Esophagus muscularis mucosa (tissue), 4 donors: ENCODE results near the gene TMEM242. TPM values are rescaled to one million over a fixed set of nuclear protein-coding genes. Genes with fewer than 3 reads are reported as not detected.
"Not testable (repeated sequence)": the region's sequence is repeated elsewhere in the genome, so short reads cannot be mapped to it uniquely, and the experiment has no call there.

ENCODE experiments used
- DNase-seq: peaks from one replicate; pipeline ENCODE4 v3.0.0-alpha.2; 2017; ENCODE audit errors: extremely low spot score
- H3K27ac ChIP-seq, 4 donors: fragments of 200-600 bp; sonication (generic); replicated peaks in 1 of 4; 1 replicate in 3 of 4; 2 replicates in 1 of 4; pipeline ENCODE4 v1.5.1; 2016 to 2019; ENCODE audit warnings: mild to moderate bottlenecking in 1 of 4
- H3K27me3 ChIP-seq, 4 donors: fragments of 200-600 bp; sonication (generic); one replicate each; pipeline versions ENCODE4 v1.5.1 to v1.6.0; 2016 to 2019
- H3K36me3 ChIP-seq, 4 donors: fragments of 200-600 bp; sonication (generic); one replicate each; pipeline ENCODE4 v1.5.1; 2016 to 2019
- H3K4me1 ChIP-seq, 4 donors: fragments of 200-600 bp; sonication (generic); one replicate each; pipeline ENCODE4 v1.5.1; 2016 to 2019
- H3K4me3 ChIP-seq, 4 donors: fragments of 200-600 bp; sonication (generic); 1 replicate in 2 of 4; 2 replicates in 2 of 4; pipeline ENCODE4 v1.5.1; 2016 to 2019; ENCODE audit warnings: mild to moderate bottlenecking in 4 of 4, moderate library complexity in 1 of 4
- H3K9me3 ChIP-seq, 4 donors: fragments of 200-600 bp; sonication (generic); 1 replicate in 3 of 4; 2 replicates in 1 of 4; pipeline ENCODE4 v1.5.1; 2016 to 2019
- CTCF ChIP-seq, 3 experiments: fragments of 200-600 bp in 2 of 3; fragments of 450-650 bp in 1 of 3; sonication (generic) in 2 of 3; IDR thresholded peaks; one replicate each; pipeline ENCODE4 v1.5.1; 2017 to 2019; ENCODE audit warnings: antibody characterized with exemption in 3 of 3, mild to moderate bottlenecking in 2 of 3, moderate library complexity in 1 of 3
- EP300 ChIP-seq: sonication (generic); formaldehyde crosslinking; IDR thresholded peaks from one replicate; pipeline ENCODE4 v1.6.1; 2017; ENCODE audit warnings: antibody characterized with exemption
- POLR2A ChIP-seq: fragments of 450-650 bp; IDR thresholded peaks from one replicate; pipeline ENCODE4 v1.6.1; 2017; ENCODE audit warnings: antibody characterized with exemption, moderate library complexity, mild to moderate bottlenecking, low read depth
- POLR2AphosphoS5 ChIP-seq, 2 donors: sonication (generic); formaldehyde crosslinking; IDR thresholded peaks; one replicate each; pipeline ENCODE4 v1.6.1; 2017; ENCODE audit warnings: antibody characterized with exemption in 2 of 2
- WGBS: methylation state at CpG from one replicate; pipeline ENCODE4 v1.1.5; 2018; 5-methylcytosine and 5-hydroxymethylcytosine counted together
- intact Hi-C: fragments of 100-400 bp; cut with DNase I; formaldehyde crosslinking; loops from one replicate; pipeline ENCODE4 v1.15.1; 2023
- total RNA-seq, 4 donors: library from RNA; depleted of rRNA; stranded (reverse); fragments of >200 nt; gene quantifications; one replicate each; pipeline versions ENCODE4 v1.1.0 to v1.2.1, GENCODE V29; 2016

TMEM242 gene
- total RNA-seq, 4 donors from 2014 or later: 6.1 to 10.1 (median 8.0) TPM

- TF ChIP-seq POLR2A: no peak
- no peak for TF ChIP-seq EP300
- no peak for TF ChIP-seq POLR2AphosphoS5 (IDR thresholded peaks at IDR 0.05)
- TF ChIP-seq CTCF (IDR thresholded peaks at IDR 0.05): no peak
Observed at GRCh38 chr6:157343732-157344131, 20.4 kb upstream of the TMEM242 start.

GRCh38 chr6:157339432-157339831 is 16.1 kb upstream of the TMEM242 start:
- Histone ChIP-seq H3K4me1 (no peaks in the 10 kb centered on the region), H3K36me3 (no peaks in the 10 kb centered on the region), H3K9me3 (no peaks in the 10 kb centered on the region), H3K27me3 (no peaks in the 10 kb centered on the region), H3K27ac (no peak overlapping the region), H3K4me3 (no peak overlapping the region)
- TF ChIP-seq CTCF (IDR thresholded peaks at IDR 0.05) (no peak), EP300 (no peak), POLR2AphosphoS5 (IDR thresholded peaks at IDR 0.05) (no peak), POLR2A (no peak)
- no CpG with 5 or more reads among the region's 1 CpG for WGBS
- no peak for DNase-seq
- intact Hi-C loops: no loop called here

More at GRCh38 chr6:157343732-157344131, 20.4 kb upstream of the TMEM242 start:
- Histone ChIP-seq H3K27ac (no peak overlapping the region), H3K36me3 (no peaks in the 10 kb centered on the region), H3K4me3 (no peak overlapping the region), H3K4me1 (no peaks in the 10 kb centered on the region), H3K9me3 (no peaks in the 10 kb centered on the region), H3K27me3 (peaks cover 0 to 4% (median 0%) of the 10 kb centered on the region in 4 donors)
- WGBS: 60% methylated on average over 4 of the region's 4 CpGs
- no peak for DNase-seq
- intact Hi-C loops: no loop called here

- H3K27me3 ChIP-seq: peaks cover 0 to 11% (median 0%) of the 10 kb centered on the region in 4 donors
- TF ChIP-seq EP300 (no peak), CTCF (IDR thresholded peaks at IDR 0.05) (no peak), POLR2AphosphoS5 (IDR thresholded peaks at IDR 0.05) (no peak), POLR2A (no peak)
- no peaks in the 10 kb centered on the region for H3K9me3 ChIP-seq
- no peak overlapping the region for H3K4me3 ChIP-seq
- no peaks in the 10 kb centered on the region for H3K4me1 ChIP-seq
- no peak for DNase-seq
- H3K36me3 ChIP-seq: no peaks in the 10 kb centered on the region
- H3K27ac ChIP-seq: no peak overlapping the region
- WGBS: 62% methylated on average over 2 of the region's 2 CpGs
- intact Hi-C loops: no loop called here
Observed at GRCh38 chr6:157337751-157338150, 14.4 kb upstream of the TMEM242 start.

- H3K9me3 ChIP-seq, DNase-seq: not testable (repeated sequence)
Observed at GRCh38 chr6:157337276-157337675, 14.0 kb upstream of the TMEM242 start.

GRCh38 chr6:157335829-157336228 is 12.5 kb upstream of the TMEM242 start:
- 57% methylated on average over 6 of the region's 6 CpGs for WGBS
- no peaks in the 10 kb centered on the region for H3K36me3 ChIP-seq

More at GRCh38 chr6:157337276-157337675, 14.0 kb upstream of the TMEM242 start:
- H3K36me3 ChIP-seq, H3K4me1 ChIP-seq, H3K27ac ChIP-seq, intact Hi-C loops, H3K4me3 ChIP-seq: not testable (repeated sequence)
- peaks cover 0 to 11% (median 0%) of the 10 kb centered on the region in 4 donors for H3K27me3 ChIP-seq
- 80% methylated on average over 3 of the region's 3 CpGs for WGBS

More at GRCh38 chr6:157335829-157336228, 12.5 kb upstream of the TMEM242 start:
- no peak for TF ChIP-seq EP300
- TF ChIP-seq POLR2AphosphoS5 (IDR thresholded peaks at IDR 0.05): no peak
- TF ChIP-seq POLR2A: no peak
- TF ChIP-seq CTCF (IDR thresholded peaks at IDR 0.05): no peak
- H3K9me3 ChIP-seq: no peaks in the 10 kb centered on the region
- no peak overlapping the region for H3K27ac ChIP-seq
- no peak overlapping the region for H3K4me3 ChIP-seq
- no peak for DNase-seq
- no peaks in the 10 kb centered on the region for H3K4me1 ChIP-seq
- H3K27me3 ChIP-seq: peaks cover 0 to 11% (median 0%) of the 10 kb centered on the region in 4 donors
- intact Hi-C loops: no loop called here
